IgD-negative memory B cell (primary cell): ENCODE data around the gene CHGA. TPM values are rescaled to one million over a fixed set of nuclear protein-coding genes. Genes with fewer than 3 reads are reported as not detected.

ENCODE experiments used
- H3K27ac Mint-ChIP-seq, 3 donors: one replicate each; pipeline ENCODE4 v1.8.0; 2020 to 2022; ENCODE audit warnings: mild to moderate bottlenecking in 3 of 3, mixed read lengths in 3 of 3, moderate library complexity in 1 of 3
- H3K27me3 Mint-ChIP-seq: one replicate; pipeline ENCODE4 v1.8.0; 2021; ENCODE audit warnings: mixed read lengths
- H3K36me3 Mint-ChIP-seq: one replicate; pipeline ENCODE4 v1.8.0; 2020; ENCODE audit warnings: mild to moderate bottlenecking, mixed read lengths
- H3K4me1 Mint-ChIP-seq, 3 donors: one replicate each; pipeline ENCODE4 v1.8.0; 2020 to 2022; ENCODE audit warnings: mixed read lengths in 3 of 3, mild to moderate bottlenecking in 1 of 3
- H3K4me3 Mint-ChIP-seq, 4 donors: one replicate each; pipeline ENCODE4 v1.8.0; 2020 to 2022; ENCODE audit warnings: mild to moderate bottlenecking in 4 of 4, mixed read lengths in 4 of 4, moderate library complexity in 3 of 4
- H3K9me3 Mint-ChIP-seq, 3 donors: one replicate each; pipeline ENCODE4 v1.8.0; 2020 to 2021; ENCODE audit warnings: mixed read lengths in 3 of 3, mild to moderate bottlenecking in 1 of 3
- polyA plus RNA-seq: library from polyadenylated mRNA; unstranded; fragments of 300-500 nt; fragmentation: Illumina TruSeq; gene quantifications from one replicate; pipeline ENCODE4 v1.2.3, GENCODE V29; 2021

CHGA gene
- polyA plus RNA-seq, 1 donor from 2014 or later, result 0.44 TPM

DNA sequence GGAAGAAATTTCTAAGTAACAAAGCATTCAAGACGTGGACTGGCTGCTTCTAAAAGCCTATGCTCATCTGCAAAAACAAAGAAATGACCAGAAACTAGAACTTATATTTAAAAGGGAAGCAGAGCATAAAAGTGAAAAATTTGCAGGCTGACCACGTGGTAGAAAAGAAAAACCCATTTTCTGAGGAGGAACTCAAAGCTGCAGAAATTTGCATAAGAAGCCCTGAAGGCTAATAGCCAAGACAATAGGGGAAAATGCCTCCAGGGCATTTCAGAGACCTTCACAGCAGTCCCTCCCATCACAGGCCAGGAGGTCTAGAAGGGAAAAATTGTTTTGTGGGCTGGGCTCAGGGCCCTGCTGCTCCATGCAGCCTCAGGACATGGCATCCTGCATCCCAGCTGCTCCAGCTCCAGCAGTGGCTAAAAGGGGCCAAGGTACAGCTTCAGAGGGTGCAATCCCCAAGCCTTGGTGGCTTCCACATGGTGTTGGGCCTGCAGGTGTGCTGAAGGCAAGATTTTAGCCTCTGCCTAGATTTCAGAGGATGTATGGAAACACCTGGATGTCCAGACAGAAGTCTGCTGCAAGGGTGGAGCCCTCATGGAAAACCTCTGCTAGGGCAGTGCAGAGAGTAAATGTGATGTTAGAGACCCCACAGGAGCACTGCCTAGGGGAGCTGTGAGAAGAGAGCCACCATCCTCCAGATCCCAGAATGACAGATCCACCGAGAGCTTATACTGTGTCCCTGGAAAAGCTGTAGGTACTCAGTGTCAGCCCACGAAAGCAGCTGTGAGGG lies 55.5 kb downstream of the CHGA start:
- Mint-ChIP-seq H3K4me1 (peaks cover 2 to 8% (median 2%) of the 10 kb centered on the region in 3 donors), H3K27me3 (no peaks in the 10 kb centered on the region), H3K36me3 (peaks cover 23% of the 10 kb centered on the region), H3K9me3 (peaks cover 16 to 26% (median 18%) of the 10 kb centered on the region in 3 donors), H3K4me3 (peak overlapping the region in 1 of 4 donors; percentile 5), H3K27ac (no peak overlapping the region)

GRCh38 chr14:92980866-92981265 lies 57.9 kb downstream of the CHGA start:
- Mint-ChIP-seq H3K4me1 (peaks cover 2 to 9% (median 8%) of the 10 kb centered on the region in 3 donors), H3K27me3 (no peaks in the 10 kb centered on the region), H3K36me3 (peaks cover 32% of the 10 kb centered on the region), H3K4me3 (peak overlapping the region in 2 of 4 donors; percentile 37 to 73), H3K27ac (no peak overlapping the region), H3K9me3 (peaks cover 16 to 26% (median 18%) of the 10 kb centered on the region in 3 donors)

DNA sequence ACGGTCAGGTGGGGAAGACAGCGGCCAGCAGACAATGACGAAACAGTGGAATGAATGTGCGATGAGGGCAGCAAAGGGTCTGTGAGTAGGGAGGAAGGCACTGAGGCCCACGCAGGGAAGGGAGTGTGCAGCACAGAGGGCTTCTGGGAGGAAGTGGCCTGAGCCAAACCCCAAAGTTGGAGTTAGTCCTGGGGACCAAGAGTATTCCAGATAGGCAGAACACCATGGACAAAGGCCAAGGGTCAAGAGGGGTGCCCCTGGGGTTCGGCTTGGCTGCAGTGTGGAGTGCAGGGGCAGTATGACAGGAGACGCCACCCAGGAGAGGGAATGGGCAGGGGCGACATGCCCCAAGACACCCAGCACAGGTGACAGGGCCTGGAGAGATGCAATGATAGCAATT lies 58.8 kb downstream of the CHGA start:
- Mint-ChIP-seq H3K27ac (peak overlapping the region in 1 of 3 donors; percentile 53), H3K4me1 (peaks cover 2 to 13% (median 8%) of the 10 kb centered on the region in 3 donors), H3K36me3 (peaks cover 29% of the 10 kb centered on the region), H3K9me3 (peaks cover 14 to 26% (median 18%) of the 10 kb centered on the region in 3 donors), H3K27me3 (no peaks in the 10 kb centered on the region), H3K4me3 (no peak overlapping the region)

DNA sequence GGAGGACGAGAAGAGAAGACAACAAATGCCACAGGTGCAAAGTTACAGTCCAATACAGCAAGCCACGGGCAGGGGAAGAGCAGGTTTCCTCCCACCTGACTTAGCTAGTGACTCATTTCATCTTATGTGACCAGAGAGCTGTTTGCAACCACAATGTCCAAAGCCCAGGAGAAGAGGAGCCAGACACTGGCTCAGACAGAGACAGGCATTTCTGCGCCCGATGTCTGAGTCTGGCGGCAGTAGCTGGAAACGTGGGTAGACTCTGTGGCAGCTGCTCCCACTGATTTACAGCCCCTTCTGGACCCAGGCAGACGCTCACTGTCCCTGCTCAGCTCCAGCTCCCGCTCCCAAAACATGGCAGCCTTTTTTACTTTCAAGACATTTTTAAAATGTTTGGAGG lies 60.0 kb downstream of the CHGA start:
- Mint-ChIP-seq H3K36me3 (peaks cover 28% of the 10 kb centered on the region), H3K4me3 (no peak overlapping the region), H3K27me3 (no peaks in the 10 kb centered on the region), H3K9me3 (peaks cover 8 to 13% (median 10%) of the 10 kb centered on the region in 3 donors), H3K4me1 (peaks cover 2 to 11% (median 8%) of the 10 kb centered on the region in 3 donors), H3K27ac (peak overlapping the region in 1 of 3 donors; percentile 59)

DNA sequence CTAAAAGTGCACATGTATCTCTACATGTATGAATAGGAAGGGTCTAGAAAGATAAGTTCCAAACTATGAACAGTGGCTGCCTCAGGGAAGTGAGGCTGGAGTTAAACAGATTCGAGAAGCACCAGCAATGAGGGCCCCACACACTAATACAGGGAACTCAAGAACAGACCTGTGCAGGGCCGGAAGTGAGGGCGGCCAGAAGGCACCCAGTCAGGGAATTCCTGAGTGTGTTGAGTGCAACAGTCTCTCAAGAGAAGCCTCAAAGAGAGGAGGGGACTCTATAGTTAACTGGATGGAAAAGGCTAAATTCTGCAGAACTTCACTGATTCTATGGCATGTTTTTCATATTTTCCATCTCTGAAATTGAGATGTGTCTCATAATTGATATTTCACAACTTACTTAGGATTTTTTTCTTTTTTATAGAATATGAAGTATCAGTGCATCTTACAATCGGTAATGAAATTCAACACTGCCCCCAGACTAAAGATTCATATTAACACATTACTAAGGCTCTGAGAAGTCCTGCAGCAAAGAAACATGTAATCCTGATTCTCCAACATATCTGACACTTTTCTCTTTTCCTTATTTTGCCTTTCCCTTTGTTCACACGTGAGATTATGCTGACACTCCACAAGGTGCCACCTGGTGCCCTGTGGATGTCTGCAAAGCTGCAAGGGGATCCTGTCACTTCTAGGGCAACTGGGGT lies 61.3 kb downstream of the CHGA start:
- H3K9me3 Mint-ChIP-seq, result peaks cover 2 to 8% (median 6%) of the 10 kb centered on the region in 3 donors
- H3K36me3 Mint-ChIP-seq, result peaks cover 24% of the 10 kb centered on the region
- H3K4me1 Mint-ChIP-seq, result peaks cover 2 to 10% (median 8%) of the 10 kb centered on the region in 3 donors
- no peak overlapping the region for H3K4me3 Mint-ChIP-seq
- H3K27ac Mint-ChIP-seq, result peak overlapping the region in 1 of 3 donors; percentile 3
- no peaks in the 10 kb centered on the region for H3K27me3 Mint-ChIP-seq

Other genes starting within 250 kb of the CHGA start
- 25.1 TPM for gene LGMN, start 174.5 kb upstream of the CHGA start, polyA plus RNA-seq
- 20.2 TPM for gene GOLGA5, start 128.8 kb upstream of the CHGA start, polyA plus RNA-seq
- 43.1 TPM for gene ITPK1, start 192.8 kb downstream of the CHGA start, polyA plus RNA-seq